Stimulated activated CD4-positive, alpha-beta T cell treated with anti-CD3 and anti-CD28 coated beads, Interleukin-1b, Interleukin-23, amount 100 ng/mL, for 1 hour (primary cell): ENCODE measurements around the gene KRTAP10-1.
"Not testable (repeated sequence)": the region's sequence is repeated elsewhere in the genome, so short reads cannot be mapped to it uniquely, and the experiment has no call there.

Experiments
- DNase-seq, 2 donors: peaks; one replicate each; pipeline ENCODE4 v3.0.0-alpha.2; 2020; ENCODE audit warnings: low read depth in 2 of 2

KRTAP10-1 gene

GRCh38 chr21:44539991-44540666 lies at the start of gene KRTAP10-1:
TSS of gene KRTAP10-1 (minus strand) at chr21:44540195. CDS start at chr21:44540150, 45 bp downstream.
- no peak for DNase-seq

GRCh38 chr21:44589094-44589493 lies 49.1 kb upstream of the KRTAP10-1 start:
- DNase-seq: no peak

GRCh38 chr21:44585892-44586291 lies 45.9 kb upstream of the KRTAP10-1 start:
- no peak for DNase-seq

GRCh38 chr21:44583800-44584147 lies 43.8 kb upstream of the KRTAP10-1 start:
- no peak for DNase-seq

GRCh38 chr21:44583089-44583799 lies 43.2 kb upstream of the KRTAP10-1 start:
- DNase-seq: no peak

GRCh38 chr21:44582055-44582454 lies 42.1 kb upstream of the KRTAP10-1 start:
- DNase-seq: no peak

- no peak for DNase-seq
Observed at GRCh38 chr21:44581158-44581557, 41.2 kb upstream of the KRTAP10-1 start.

- DNase-seq: not testable (repeated sequence)
Observed at GRCh38 chr21:44580231-44580821, 40.3 kb upstream of the KRTAP10-1 start, which contains the start of gene KRTAP10-5. TSS of gene KRTAP10-5 (minus strand) at chr21:44580604. CDS start at chr21:44580578, 26 bp downstream.

GRCh38 chr21:44579833-44580144 lies 39.8 kb upstream of the KRTAP10-1 start:
- DNase-seq: no peak

GRCh38 chr21:44579056-44579832 lies 39.2 kb upstream of the KRTAP10-1 start:
- no peak for DNase-seq

- DNase-seq: no peak
Observed at GRCh38 chr21:44578371-44579055, 38.5 kb upstream of the KRTAP10-1 start.

- no peak for DNase-seq
Observed at GRCh38 chr21:44576025-44576420, 36.0 kb upstream of the KRTAP10-1 start.

GRCh38 chr21:44575307-44576024 lies 35.5 kb upstream of the KRTAP10-1 start:
- no peak for DNase-seq

- no peak for DNase-seq
Observed at GRCh38 chr21:44574457-44575306, 34.7 kb upstream of the KRTAP10-1 start.

- not testable (repeated sequence) for DNase-seq
Observed at GRCh38 chr21:44573630-44574456, 33.8 kb upstream of the KRTAP10-1 start, which contains the start of gene KRTAP10-4. TSS of gene KRTAP10-4 (plus strand) at chr21:44573729. CDS start at chr21:44573759, 30 bp downstream.

GRCh38 chr21:44572959-44573583 lies 33.1 kb upstream of the KRTAP10-1 start:
- DNase-seq: no peak

GRCh38 chr21:44571844-44572782 lies 32.1 kb upstream of the KRTAP10-1 start:
- no peak for DNase-seq
